GM19395 (cell line): ENCODE results near the gene CACNA2D2.

ENCODE experiments used
- ATAC-seq: cut with Tn5 transposase; IDR thresholded peaks from one replicate; pipeline ENCODE4 v1.9.1; 2021; ENCODE audit warnings: mild to moderate bottlenecking, moderate library complexity; ENCODE audit not compliant: unreplicated experiment

Gene CACNA2D2

GRCh38 chr3:50502584-50503423, 630 bp downstream of the CACNA2D2 start:
- no peak for ATAC-seq

DNA sequence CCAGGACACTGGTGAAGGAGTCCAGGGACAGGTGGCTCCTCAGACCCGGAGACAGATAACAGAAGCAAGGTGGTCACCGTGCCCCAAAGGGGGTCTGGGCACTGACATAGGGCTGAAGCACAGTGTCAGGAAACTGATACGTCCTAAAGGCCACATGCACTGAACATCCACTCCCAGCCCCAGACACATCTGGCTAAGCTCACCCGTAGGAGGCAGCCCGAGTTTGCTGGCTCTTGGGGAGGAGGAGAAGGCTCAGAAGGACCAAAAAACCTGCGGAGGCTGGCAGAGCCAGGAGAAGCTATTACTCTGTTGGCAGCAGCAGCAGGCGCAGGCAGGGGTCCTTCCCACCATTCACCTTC, 1.2 kb downstream of the CACNA2D2 start:
- no peak for ATAC-seq

DNA sequence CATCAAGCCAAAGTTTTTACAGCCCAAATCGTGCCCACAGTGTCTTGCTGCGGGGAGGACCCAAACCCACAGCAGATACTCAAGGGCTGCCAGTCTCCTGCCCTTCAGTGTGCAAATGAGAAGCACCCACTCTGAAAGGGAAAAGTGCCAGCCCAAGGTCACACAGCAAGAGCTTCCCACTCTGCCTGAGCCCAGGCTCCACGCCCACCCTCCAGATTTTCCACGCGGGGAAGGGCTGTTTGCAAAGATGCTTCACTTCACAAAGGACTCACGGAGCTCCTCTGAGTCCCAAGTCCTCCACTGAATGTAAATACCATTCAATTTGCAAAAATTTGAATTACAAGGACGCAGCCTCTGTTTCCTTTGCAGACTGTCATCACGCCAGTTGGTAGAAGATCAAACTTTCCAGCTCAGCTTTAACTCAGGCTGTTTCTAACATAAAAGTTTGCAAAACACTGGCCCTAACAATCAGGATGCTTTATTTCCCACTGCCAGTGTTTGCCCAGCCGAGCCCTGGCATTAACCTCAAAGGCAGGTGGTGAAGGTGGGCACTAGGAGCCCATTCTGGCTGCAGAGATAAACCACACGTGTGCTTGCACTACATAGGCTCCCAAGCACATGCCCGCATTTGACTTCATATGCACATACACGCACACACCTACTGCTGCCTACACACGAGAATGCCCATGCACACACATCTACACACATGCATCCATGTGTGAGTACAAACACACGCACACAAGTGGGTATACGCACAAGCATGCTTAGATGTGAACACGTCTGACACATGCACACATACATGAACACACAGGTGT, 7.6 kb downstream of the CACNA2D2 start:
- no peak for ATAC-seq

- ATAC-seq: no peak
Observed at GRCh38 chr3:50494126-50494525, 9.3 kb downstream of the CACNA2D2 start.

- ATAC-seq: no peak
Observed at GRCh38 chr3:50493623-50494022, 9.8 kb downstream of the CACNA2D2 start.

- ATAC-seq: no peak
Observed at GRCh38 chr3:50493086-50493485, 10.3 kb downstream of the CACNA2D2 start.

DNA sequence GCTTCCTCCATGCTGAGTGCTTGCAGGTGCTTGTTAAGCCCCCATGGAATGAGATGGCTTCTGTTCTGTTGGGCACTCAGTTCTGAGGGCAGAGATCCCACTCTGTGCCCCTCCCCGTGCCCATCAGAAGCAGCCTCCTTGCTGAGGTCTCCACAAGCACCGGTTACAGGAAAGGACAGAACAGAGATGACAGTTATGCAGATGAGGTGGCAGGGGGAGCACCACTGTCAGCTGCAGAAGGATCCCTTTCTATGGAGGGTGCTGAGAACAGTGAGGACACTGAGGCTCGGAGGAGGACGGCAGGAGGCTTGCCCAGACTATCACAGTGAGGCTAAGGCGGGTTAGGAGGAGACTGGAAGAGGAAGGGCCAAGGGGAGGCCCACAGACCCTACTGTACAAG, 12.4 kb downstream of the CACNA2D2 start:
- no peak for ATAC-seq

- ATAC-seq: no peak
Observed at GRCh38 chr3:50490424-50490823, 13.0 kb downstream of the CACNA2D2 start.

- ATAC-seq: no peak
Observed at GRCh38 chr3:50487181-50487580, 16.3 kb downstream of the CACNA2D2 start.

DNA sequence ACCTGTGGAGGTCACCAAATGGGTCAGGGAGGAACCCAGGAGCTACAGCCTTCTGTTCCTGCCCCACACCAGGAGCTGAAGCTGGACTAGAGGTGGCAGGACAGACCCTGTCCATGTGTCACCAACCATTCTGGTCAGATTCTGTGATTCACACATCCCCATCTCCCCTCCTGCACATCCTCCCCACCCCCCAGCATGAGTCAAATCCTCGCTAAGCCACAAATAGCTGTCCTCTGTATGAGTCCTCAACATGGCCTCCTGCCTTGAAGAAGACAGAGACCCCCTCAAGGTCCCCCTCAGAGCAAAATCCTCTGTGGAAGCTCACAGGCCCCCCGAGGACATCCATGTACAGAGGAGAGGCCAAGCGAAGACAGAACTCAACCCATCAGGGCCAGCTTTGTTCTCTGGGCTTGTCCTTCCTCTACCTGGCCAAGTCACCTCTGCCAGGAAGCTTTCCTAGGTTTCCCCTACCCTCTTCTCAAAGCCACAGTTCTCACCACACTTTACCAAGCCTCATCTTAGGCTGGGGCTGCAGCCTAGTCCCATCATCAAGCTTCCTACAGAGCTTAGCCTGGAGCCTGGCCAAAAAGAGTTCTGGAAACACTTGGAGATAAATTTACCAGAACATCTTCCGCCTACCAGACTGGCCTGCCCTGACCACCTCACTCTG, 17.1 kb downstream of the CACNA2D2 start:
- no peak for ATAC-seq

DNA sequence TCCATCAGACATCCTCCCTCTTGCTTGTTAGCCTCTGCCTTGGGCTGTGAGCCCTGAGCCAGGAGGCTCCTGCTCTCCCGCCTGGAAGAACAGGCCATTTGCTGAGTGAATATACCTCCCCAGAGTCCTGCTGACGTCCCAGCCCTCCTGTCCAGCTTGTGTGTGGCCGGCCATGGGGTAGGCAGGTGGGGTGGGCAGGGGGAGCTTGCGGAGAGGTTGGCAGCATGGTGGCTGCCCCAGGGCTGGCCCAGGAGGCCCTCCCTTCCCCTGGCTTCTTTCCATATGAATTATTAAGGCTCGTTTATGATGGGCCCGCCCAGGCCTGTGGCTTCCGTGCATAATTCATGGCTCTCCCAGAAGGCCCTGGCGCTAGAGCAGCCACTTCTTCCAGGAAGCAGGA, 18.7 kb downstream of the CACNA2D2 start:
- ATAC-seq: no peak

- ATAC-seq: no peak
Observed at GRCh38 chr3:50483374-50483773, 20.1 kb downstream of the CACNA2D2 start.

DNA sequence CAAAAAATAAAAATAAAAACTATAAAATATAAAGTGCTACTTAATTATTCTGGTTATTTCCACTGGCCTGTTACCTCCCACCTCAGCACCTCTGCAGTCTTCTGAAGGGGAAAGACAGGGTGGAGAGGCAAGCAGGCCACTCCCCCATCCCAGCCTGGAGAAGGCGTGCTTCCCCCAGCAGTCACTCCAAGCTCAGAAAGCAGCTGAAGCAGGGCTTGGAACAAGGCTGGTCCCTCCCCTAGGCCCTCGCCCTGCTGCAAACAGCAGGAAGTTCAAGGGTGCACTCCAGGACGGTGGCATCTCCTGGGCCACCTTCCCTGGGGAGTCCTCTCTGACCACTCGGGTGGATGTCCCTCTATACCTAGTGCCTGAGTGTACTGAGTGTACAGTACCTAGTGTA, 21.4 kb downstream of the CACNA2D2 start:
- ATAC-seq: no peak

DNA sequence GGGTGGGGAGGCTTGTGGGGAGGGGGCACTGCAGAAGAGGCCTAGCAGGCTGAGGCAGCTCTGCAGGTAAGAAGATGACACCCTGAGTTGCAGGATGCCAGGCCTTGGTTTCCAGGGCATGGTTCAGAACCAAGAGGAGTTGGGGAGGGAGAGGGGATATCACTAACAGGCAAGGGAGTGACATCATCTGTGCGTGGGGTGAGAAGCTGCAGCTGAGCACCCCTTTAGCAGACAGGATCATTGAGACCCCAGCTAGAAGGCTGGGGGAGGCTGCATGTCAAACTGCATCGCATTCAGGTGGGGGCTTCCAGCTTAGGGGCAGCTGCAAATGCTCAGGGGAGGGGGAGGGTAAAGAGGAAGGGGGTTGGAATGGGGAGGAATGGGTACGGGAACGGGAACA, 23.0 kb downstream of the CACNA2D2 start:
- ATAC-seq: no peak

DNA sequence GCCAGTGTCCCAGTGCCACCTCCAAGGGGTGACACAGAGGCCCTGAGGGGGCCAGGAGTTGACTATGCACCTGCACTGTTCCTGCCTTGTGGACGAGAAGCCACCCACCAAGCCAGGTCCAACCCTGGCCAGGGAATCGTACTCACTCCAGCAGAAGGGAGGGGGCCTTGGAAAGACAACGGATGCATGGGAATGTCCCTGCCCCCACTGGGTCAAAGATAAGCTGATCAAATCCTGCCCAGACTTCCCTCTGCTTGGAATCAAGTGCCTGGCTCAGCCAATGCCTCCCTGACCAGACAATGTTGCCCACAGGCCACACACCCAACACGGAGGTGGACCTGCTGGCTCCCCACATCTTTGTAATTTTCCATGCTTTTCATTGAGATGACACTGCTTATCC, 23.9 kb downstream of the CACNA2D2 start:
- ATAC-seq: no peak

- no peak for ATAC-seq
Observed at GRCh38 chr3:50478671-50479260, 24.7 kb downstream of the CACNA2D2 start.

DNA sequence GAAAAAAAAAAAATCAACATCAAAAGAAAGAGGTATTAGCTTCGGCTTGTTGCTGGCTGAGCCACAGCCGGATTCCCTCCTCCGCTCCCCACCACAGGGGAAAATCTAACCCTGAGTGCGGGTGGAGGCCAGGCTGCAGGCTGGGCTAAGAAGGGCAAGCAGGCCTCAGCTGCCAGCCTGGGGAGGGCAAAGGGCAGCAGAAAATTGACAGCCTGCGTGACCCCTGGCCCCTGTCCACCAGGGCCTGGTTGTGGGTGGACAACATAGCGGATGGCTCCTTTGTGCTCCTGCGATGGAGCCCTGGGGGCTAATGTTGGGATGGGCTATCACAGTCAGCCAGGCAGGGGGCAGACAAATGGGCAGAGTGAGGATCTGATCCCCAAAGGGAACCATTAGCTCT, 25.4 kb downstream of the CACNA2D2 start:
- no peak for ATAC-seq

DNA sequence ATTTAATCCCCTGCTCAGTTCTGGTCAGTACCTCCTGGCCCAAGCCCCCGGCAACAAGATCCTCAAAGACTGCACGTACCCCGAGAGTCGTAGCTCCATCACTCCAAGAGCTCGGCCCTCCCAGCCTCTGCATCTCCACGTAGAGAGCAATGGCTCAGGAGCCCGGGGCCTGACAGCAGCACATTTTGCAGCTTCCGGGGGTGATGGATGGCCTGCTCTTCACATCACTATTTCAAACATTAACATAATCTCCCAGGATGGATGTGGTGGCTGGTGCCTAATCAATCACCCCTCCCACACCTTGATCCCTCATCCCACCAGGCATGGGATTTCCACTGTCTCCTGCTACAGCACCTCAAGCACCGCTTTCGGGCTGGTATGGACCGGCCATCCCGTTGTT, 28.1 kb downstream of the CACNA2D2 start:
- ATAC-seq: no peak

GRCh38 chr3:50474717-50475116, 28.7 kb downstream of the CACNA2D2 start:
- no peak for ATAC-seq

DNA sequence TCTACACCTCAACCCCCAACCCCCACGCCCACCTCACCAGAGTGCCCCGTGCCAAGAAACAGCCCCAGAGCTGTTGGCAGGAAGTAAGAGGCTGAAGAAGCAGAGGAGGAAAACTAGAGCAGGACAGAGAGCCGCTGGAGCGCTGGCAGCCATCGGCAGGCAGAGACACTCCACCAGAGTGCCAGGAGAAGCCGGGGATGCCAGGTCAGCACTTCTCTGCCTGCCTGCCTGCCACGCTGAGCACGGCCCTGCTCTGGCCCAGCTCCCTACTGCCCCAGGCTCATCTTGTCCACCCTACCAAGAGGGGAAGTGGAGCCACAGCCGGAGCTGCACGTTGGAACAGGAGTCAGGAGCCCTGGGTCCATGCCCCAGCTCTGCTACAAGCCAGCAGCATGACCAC, 29.7 kb downstream of the CACNA2D2 start:
- ATAC-seq: no peak

DNA sequence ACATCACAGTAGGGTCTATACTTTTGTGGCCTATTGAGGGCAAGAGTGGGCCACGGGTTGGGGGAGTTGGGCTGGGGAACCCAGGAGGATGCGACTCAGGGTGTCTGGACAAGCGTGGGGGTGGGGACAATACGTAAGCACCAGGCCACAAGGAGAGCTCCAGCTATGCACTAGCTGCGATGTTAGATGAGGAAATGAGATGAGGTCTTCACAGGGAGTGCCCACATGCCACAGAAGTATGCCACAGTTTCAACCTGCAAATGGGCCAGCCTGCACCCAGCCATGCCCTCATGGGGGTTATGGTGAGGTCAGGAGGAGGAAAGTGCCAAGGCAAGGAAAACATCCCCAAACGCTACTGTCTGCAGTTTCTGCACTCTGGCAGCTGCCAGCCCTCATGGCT, 30.5 kb downstream of the CACNA2D2 start:
- no peak for ATAC-seq
